ENCODE data around the gene FAM174B. TPM values are rescaled to one million over a fixed set of nuclear protein-coding genes. Genes with fewer than 3 reads are reported as not detected.

The FAM174B gene
- total RNA-seq, 1 experiment from 2014 or later, result 0.30 TPM

DNA sequence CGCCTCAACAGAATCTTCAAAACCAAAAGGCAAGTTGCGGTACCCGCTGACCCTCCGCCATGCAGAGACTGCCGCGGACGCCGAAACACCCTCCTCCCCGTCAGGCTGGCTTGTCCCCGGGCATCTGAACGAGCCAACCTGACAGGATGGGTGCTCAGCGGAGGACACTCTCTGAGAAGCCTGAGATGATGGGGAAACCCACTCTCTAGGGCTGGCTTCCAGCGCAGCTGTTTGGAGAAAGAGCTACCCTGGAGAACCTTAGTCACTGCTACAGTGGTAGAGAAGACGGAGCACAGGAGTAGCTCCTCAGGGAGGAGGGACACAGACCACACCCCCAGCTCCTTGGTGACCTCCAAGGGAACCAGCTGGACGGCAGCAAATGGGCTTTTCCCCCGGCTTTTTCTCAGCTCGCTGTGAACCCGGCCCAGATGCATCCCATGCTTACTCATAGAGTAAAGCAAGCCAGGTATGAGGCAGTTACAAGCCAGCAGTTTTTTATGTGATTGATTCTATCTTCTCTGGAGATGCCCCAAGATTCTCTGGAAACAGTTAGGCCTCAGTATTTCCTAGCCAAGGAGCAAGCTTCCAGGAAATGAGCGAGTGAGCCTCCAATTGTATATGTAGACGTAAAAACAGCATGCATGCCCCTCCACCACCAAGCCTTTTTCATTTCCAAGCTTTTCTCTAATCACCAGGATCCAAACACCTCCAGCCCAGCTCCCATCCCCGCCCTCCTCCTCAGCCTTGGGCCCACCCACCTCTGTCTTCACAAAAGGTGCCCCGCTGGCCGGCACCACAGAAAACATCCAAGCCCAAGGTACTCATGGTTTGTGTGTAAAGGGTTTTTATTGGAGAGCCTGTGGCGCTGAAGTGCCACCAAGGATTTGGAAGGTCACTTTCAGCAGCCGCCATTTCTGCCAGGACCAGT is 38.7 kb downstream of the FAM174B start:
- no peak overlapping the region for H3K4me3 ChIP-seq (replicated peaks in 1 of 2; ENCODE audit: low read depth in 1 of 2, low read length in 2 of 2)
- no peaks in the 10 kb centered on the region for H3K79me2 ChIP-seq (ENCODE audit: insufficient read depth, low read length)
- H3K9me3 ChIP-seq (ENCODE audit: control insufficient read depth in 1 of 2, insufficient read depth in 1 of 2, low read depth in 1 of 2, low read length in 2 of 2), result no peaks in the 10 kb centered on the region
- H3K9me2 ChIP-seq (ENCODE audit: insufficient read depth), result no peaks in the 10 kb centered on the region
- H3K36me3 ChIP-seq (ENCODE audit: control insufficient read depth in 1 of 2, insufficient read depth in 2 of 2, low read length in 2 of 2), result no peaks in the 10 kb centered on the region
- ChIA-PET RAD21 (ENCODE audit: low non-redundant PET in 1 of 2, low total read pairs in 2 of 2, uncharacterized antibody in 2 of 2, unreplicated experiment in 2 of 2) (no interaction called here), POLR2A (no interaction called here), CTCF (no interaction called here)
- no peaks in the 10 kb centered on the region for H3K4me1 ChIP-seq (ENCODE audit: control insufficient read depth in 1 of 2, insufficient read depth in 2 of 2, low read length in 2 of 2)
- DNase-seq (ENCODE audit: low read depth, low spot score) (no peak), ATAC-seq (no peak)
- intact Hi-C loops (cut with micrococcal nuclease), result no loop called here
- TF ChIP-seq YY1 (IDR thresholded peaks at IDR 0.05; ENCODE audit: extremely low read depth, insufficient replicate concordance, low read depth, low read length), result no peak
- no peak overlapping the region for H3K9ac ChIP-seq (ENCODE audit: low read length)
- no peak overlapping the region for H3K27ac ChIP-seq (ENCODE audit: low read depth, low read length)
- H3K4me2 ChIP-seq (ENCODE audit: low read length), result no peak overlapping the region
- no peak overlapping the region for H2AFZ ChIP-seq (ENCODE audit: low read depth, low read length, poor library complexity, severe bottlenecking)
- BruUV-seq (replicated peaks), result no TSS peak
- no peaks in the 10 kb centered on the region for H3K27me3 ChIP-seq (ENCODE audit: insufficient read depth, low read length)
- no peaks in the 10 kb centered on the region for H4K20me1 ChIP-seq (ENCODE audit: insufficient read depth)

DNA sequence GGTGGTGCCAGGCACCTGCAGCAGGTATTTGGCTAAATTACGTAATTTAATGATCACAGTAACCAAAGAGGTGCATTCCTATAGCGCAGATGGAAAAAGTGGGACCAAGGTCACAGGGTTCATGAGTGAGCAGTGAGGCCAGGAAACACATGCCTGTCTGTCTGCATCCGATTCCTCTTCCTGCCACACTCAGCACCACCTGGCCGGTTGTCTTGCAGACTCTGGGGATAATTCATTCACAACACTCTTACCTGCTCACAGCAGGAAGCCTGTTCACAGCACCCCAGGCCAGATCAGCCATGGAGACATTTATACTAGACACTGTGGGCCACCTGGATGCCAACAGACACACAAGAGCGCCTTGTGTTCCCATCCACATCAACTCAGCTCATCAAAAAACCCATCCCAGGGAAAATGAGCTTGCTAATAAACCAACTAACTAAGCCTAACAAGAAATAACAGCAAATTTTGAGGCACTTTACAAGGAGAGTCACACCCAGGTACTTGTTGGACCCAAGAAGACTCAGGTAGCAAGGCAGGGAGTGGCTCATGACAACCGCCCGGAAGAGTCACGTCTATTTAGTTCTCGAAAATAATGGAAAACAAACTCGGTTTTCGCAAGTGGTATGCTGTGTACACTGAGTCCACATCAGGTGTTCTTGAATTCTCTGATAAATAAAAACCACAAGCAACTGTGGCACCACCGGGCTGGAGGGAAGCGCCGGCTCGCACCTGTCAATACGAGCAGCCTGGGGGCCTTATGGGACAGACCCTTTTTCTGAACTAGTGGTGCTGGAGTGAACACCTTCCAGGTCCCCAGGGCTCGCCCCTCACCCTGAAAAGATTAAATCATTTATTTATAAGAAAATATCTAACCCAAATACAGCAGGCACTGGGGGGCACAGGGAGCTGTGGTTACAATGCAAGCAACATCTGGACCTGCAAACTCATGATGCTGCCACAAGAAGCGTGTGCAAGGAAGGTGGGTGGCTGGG is 40.5 kb downstream of the FAM174B start:
- BruUV-seq (replicated peaks), result no TSS peak
- Histone ChIP-seq H3K9ac (ENCODE audit: low read length) (no peak overlapping the region), H3K36me3 (ENCODE audit: control insufficient read depth in 1 of 2, insufficient read depth in 2 of 2, low read length in 2 of 2) (no peaks in the 10 kb centered on the region), H3K27ac (ENCODE audit: low read depth, low read length) (no peak overlapping the region), H3K4me1 (ENCODE audit: control insufficient read depth in 1 of 2, insufficient read depth in 2 of 2, low read length in 2 of 2) (no peaks in the 10 kb centered on the region), H3K79me2 (ENCODE audit: insufficient read depth, low read length) (no peaks in the 10 kb centered on the region), H2AFZ (ENCODE audit: low read depth, low read length, poor library complexity, severe bottlenecking) (no peak overlapping the region), H3K9me3 (ENCODE audit: control insufficient read depth in 1 of 2, insufficient read depth in 1 of 2, low read depth in 1 of 2, low read length in 2 of 2) (no peaks in the 10 kb centered on the region), H4K20me1 (ENCODE audit: insufficient read depth) (no peaks in the 10 kb centered on the region), H3K4me2 (ENCODE audit: low read length) (no peak overlapping the region), H3K4me3 (replicated peaks in 1 of 2; ENCODE audit: low read depth in 1 of 2, low read length in 2 of 2) (no peak overlapping the region), H3K27me3 (ENCODE audit: insufficient read depth, low read length) (no peaks in the 10 kb centered on the region), H3K9me2 (ENCODE audit: insufficient read depth) (no peaks in the 10 kb centered on the region)
- ChIA-PET POLR2A (no interaction called here), CTCF (no interaction called here), RAD21 (ENCODE audit: low non-redundant PET in 1 of 2, low total read pairs in 2 of 2, uncharacterized antibody in 2 of 2, unreplicated experiment in 2 of 2) (no interaction called here)
- TF ChIP-seq YY1 (IDR thresholded peaks at IDR 0.05; ENCODE audit: extremely low read depth, insufficient replicate concordance, low read depth, low read length) (no peak), SRF (IDR thresholded peaks at IDR 0.05; ENCODE audit: low read depth) (no peak), RAD21 (IDR thresholded peaks at IDR 0.05; ENCODE audit: low read depth) (no peak), ZFX (IDR thresholded peaks at IDR 0.05) (no peak), FOSL1 (IDR thresholded peaks at IDR 0.05; ENCODE audit: low read depth) (no peak)
- TF ChIP-seq, protein P1, sequence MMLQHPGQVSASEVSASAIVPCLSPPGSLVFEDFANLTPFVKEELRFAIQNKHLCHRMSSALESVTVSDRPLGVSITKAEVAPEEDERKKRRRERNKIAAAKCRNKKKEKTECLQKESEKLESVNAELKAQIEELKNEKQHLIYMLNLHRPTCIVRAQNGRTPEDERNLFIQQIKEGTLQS (IDR thresholded peaks at IDR 0.05), result no peak
- DNase-seq (ENCODE audit: low read depth, low spot score) (no peak), ATAC-seq (no peak)
- intact Hi-C loops (cut with micrococcal nuclease), result no loop called here

Data from HCT116 (cell line).